DND-41 (cell line): Measurements from ENCODE around the gene CYB561.

Experiments
- EZH2 ChIP-seq: IDR thresholded peaks from 3 replicates; pipeline ENCODE4 v1.6.1; 2012; ENCODE audit warnings: borderline replicate concordance, low read depth, mild to moderate bottlenecking, moderate library complexity, low read length, inconsistent platforms; ENCODE audit not compliant: severe bottlenecking
- TF ChIP-seq, protein P1 (sequence below): IDR thresholded peaks from 2 replicates; pipeline ENCODE4 v1.5.1; 2012; ENCODE audit warnings: borderline replicate concordance, low read length, moderate library complexity, mild to moderate bottlenecking; ENCODE audit not compliant: poor library complexity, severe bottlenecking; ENCODE audit errors: extremely low read depth

DNA sequence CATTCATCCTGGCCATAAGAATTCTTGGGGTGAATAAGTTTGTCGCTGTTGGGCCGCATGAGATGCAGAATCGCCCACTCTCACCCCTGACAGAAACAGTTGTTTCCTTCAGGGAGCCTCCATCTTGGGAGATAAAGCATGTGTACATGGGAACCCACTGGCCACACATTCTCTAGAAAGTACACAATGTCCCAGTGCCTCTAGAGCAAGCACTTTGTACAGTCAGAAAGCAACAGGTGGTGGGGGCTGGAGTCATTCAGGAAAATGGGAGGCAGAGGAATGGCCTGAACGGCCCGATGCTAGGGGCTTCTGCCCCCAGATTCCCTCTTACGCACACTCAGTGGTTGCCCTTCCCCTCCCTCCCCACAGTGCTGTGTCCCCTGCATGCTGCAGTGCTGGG lies 46.8 kb upstream of the CYB561 start:
- TF ChIP-seq, protein P1, sequence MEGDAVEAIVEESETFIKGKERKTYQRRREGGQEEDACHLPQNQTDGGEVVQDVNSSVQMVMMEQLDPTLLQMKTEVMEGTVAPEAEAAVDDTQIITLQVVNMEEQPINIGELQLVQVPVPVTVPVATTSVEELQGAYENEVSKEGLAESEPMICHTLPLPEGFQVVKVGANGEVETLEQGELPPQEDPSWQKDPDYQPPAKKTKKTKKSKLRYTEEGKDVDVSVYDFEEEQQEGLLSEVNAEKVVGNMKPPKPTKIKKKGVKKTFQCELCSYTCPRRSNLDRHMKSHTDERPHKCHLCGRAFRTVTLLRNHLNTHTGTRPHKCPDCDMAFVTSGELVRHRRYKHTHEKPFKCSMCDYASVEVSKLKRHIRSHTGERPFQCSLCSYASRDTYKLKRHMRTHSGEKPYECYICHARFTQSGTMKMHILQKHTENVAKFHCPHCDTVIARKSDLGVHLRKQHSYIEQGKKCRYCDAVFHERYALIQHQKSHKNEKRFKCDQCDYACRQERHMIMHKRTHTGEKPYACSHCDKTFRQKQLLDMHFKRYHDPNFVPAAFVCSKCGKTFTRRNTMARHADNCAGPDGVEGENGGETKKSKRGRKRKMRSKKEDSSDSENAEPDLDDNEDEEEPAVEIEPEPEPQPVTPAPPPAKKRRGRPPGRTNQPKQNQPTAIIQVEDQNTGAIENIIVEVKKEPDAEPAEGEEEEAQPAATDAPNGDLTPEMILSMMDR, result no peak
- TF ChIP-seq EZH2, result no peak
